Measurements from ENCODE around the gene FOLR2.

Gene FOLR2

GRCh38 chr11:72239849-72240460 lies 23.4 kb downstream of the FOLR2 start:
- no peak for DNase-seq (ENCODE audit: extremely low read depth in 1 of 2, low read depth in 1 of 2)

- DNase-seq (ENCODE audit: extremely low read depth in 1 of 2, low read depth in 1 of 2) = no peak
Measured at GRCh38 chr11:72240461-72241290, 24.1 kb downstream of the FOLR2 start.

- DNase-seq (ENCODE audit: extremely low read depth in 1 of 2, low read depth in 1 of 2) = no peak
Measured at GRCh38 chr11:72241291-72241781, 24.7 kb downstream of the FOLR2 start.

- no peak for DNase-seq (ENCODE audit: extremely low read depth in 1 of 2, low read depth in 1 of 2)
Measured at GRCh38 chr11:72242141-72242540, 25.5 kb downstream of the FOLR2 start.

GRCh38 chr11:72243173-72244059 lies 26.8 kb downstream of the FOLR2 start:
- no peak for DNase-seq (ENCODE audit: extremely low read depth in 1 of 2, low read depth in 1 of 2)

GRCh38 chr11:72244060-72244360 lies 27.4 kb downstream of the FOLR2 start, which contains the start of gene PHOX2A:
PHOX2A (minus strand) TSS chr11:72244176; CDS start chr11:72244004, 172 bp downstream.
- no peak for DNase-seq (ENCODE audit: extremely low read depth in 1 of 2, low read depth in 1 of 2)

- DNase-seq (ENCODE audit: extremely low read depth in 1 of 2, low read depth in 1 of 2) = no peak
Measured at GRCh38 chr11:72244361-72245262, 28.0 kb downstream of the FOLR2 start.

- no peak for DNase-seq (ENCODE audit: extremely low read depth in 1 of 2, low read depth in 1 of 2)
Measured at GRCh38 chr11:72245263-72245816, 28.7 kb downstream of the FOLR2 start.

GRCh38 chr11:72247584-72247983 lies 31.0 kb downstream of the FOLR2 start:
- no peak for DNase-seq (ENCODE audit: extremely low read depth in 1 of 2, low read depth in 1 of 2)

- DNase-seq (ENCODE audit: extremely low read depth in 1 of 2, low read depth in 1 of 2) = no peak
Measured at GRCh38 chr11:72249961-72250360, 33.4 kb downstream of the FOLR2 start.

GRCh38 chr11:72250661-72251464 lies 34.3 kb downstream of the FOLR2 start:
- DNase-seq (ENCODE audit: extremely low read depth in 1 of 2, low read depth in 1 of 2) = no peak

GRCh38 chr11:72251614-72252013 lies 35.0 kb downstream of the FOLR2 start:
- DNase-seq (ENCODE audit: extremely low read depth in 1 of 2, low read depth in 1 of 2) = no peak

GRCh38 chr11:72253392-72253791 lies 36.8 kb downstream of the FOLR2 start:
- no peak for DNase-seq (ENCODE audit: extremely low read depth in 1 of 2, low read depth in 1 of 2)

GRCh38 chr11:72254299-72254993 lies 37.9 kb downstream of the FOLR2 start:
- no peak for DNase-seq (ENCODE audit: extremely low read depth in 1 of 2, low read depth in 1 of 2)

GRCh38 chr11:72257570-72257969 lies 41.0 kb downstream of the FOLR2 start:
- no peak for DNase-seq (ENCODE audit: extremely low read depth in 1 of 2, low read depth in 1 of 2)

- no peak for DNase-seq (ENCODE audit: extremely low read depth in 1 of 2, low read depth in 1 of 2)
Measured at GRCh38 chr11:72259490-72259889, 42.9 kb downstream of the FOLR2 start.

- DNase-seq (ENCODE audit: extremely low read depth in 1 of 2, low read depth in 1 of 2) = no peak
Measured at GRCh38 chr11:72260574-72260973, 44.0 kb downstream of the FOLR2 start.

- DNase-seq (ENCODE audit: extremely low read depth in 1 of 2, low read depth in 1 of 2) = no peak
Measured at GRCh38 chr11:72263361-72263760, 46.8 kb downstream of the FOLR2 start.

- DNase-seq (ENCODE audit: extremely low read depth in 1 of 2, low read depth in 1 of 2) = no peak
Measured at GRCh38 chr11:72265951-72266350, 49.4 kb downstream of the FOLR2 start.
